GM12891 (cell line): ENCODE data around the gene FKBP4.

Experiments used
- POLR2A ChIP-seq: IDR thresholded peaks from 2 replicates; pipeline ENCODE4 v1.6.1; 2011; ENCODE audit warnings: low read depth, low read length, control low read depth
- POLR2AphosphoS5 ChIP-seq: IDR thresholded peaks from 2 replicates; pipeline ENCODE4 v1.6.1; 2011; ENCODE audit warnings: low read depth, low read length, control low read depth
- POU2F2 ChIP-seq: IDR thresholded peaks from 2 replicates; pipeline ENCODE4 v1.6.1; 2011; ENCODE audit warnings: low read depth, mild to moderate bottlenecking, control low read depth, low read length, moderate library complexity
- TAF1 ChIP-seq: IDR thresholded peaks from 2 replicates; pipeline ENCODE4 v1.6.1; 2011; ENCODE audit warnings: low read depth, low read length, control low read depth

- no peak for TF ChIP-seq POLR2AphosphoS5
- TF ChIP-seq TAF1 = no peak
- TF ChIP-seq POLR2A = no peak
- TF ChIP-seq POU2F2 = no peak
These were observed 9.0 kb downstream of the FKBP4 start for GRCh38 chr12:2803635-2804392.
